ENCODE measurements around the gene NFIL3. TPM values are rescaled to one million over a fixed set of nuclear protein-coding genes. Genes with fewer than 3 reads are reported as not detected.

NFIL3 gene
- total RNA-seq: 3.2 and 5.5 TPM in 2 replicates

GRCh38 chr9:91423785-91424402 lies at the start of gene NFIL3:
NFIL3 (minus strand) TSS chr9:91423832; CDS start chr9:91410734, 13,098 bp downstream.

GRCh38 chr9:91361291-91362050 lies 62.2 kb downstream of the NFIL3 start, which contains the start of gene AUH:
AUH (minus strand) TSS chr9:91361918; CDS start chr9:91361889, 29 bp downstream.

Other genes with a start within 250 kb of the NFIL3 start
- gene AUH, start 61.9 kb downstream of the NFIL3 start, total RNA-seq: 9.2 and 13.3 TPM in 2 replicates